ENCODE results near the gene TLR6.
A peak's percentile ranks its signal among the peaks of the same experiment; 100 is the strongest.

GRCh38 chr4:38860788-38861424 lies 4.3 kb upstream of the TLR6 start:
- TF ChIP-seq MAX (IDR thresholded peaks at IDR 0.05; ENCODE audit: low read depth, low read length) (no peak), POLR2A (IDR thresholded peaks at IDR 0.05; ENCODE audit: low read depth, low read length) (no peak), ATF3 (IDR thresholded peaks at IDR 0.05; ENCODE audit: borderline replicate concordance, extremely low read depth, low read depth, low read length) (no peak), SIN3A (IDR thresholded peaks at IDR 0.05; ENCODE audit: low read depth, low read length) (no peak), ELK1 (IDR thresholded peaks at IDR 0.05; ENCODE audit: low read depth, low read length) (no peak), HDAC6 (IDR thresholded peaks at IDR 0.05; ENCODE audit: unreplicated experiment) (no peak), EZH2 (IDR thresholded peaks at IDR 0.05; ENCODE audit: borderline replicate concordance, control insufficient read depth, low read depth, low read length) (no peak), ETV6 (conservative IDR thresholded peaks at IDR 0.05 in 1 of 2, IDR thresholded peaks at IDR 0.05 in 1 of 2; ENCODE audit: borderline replicate concordance in 1 of 2, low read depth in 1 of 2) (no peak), SMC3 (IDR thresholded peaks at IDR 0.05; ENCODE audit: borderline replicate concordance, low read length) (peak; percentile 70)
